HFFc6 (cell line): ENCODE measurements around the gene SPDYE4. TPM values are rescaled to one million over a fixed set of nuclear protein-coding genes. Genes with fewer than 3 reads are reported as not detected.

ENCODE experiments used
- DNase-seq: peaks from one replicate; pipeline ENCODE4 v3.0.0-alpha.2; 2018
- H3K27ac Mint-ChIP-seq: 2 replicates; pipeline ENCODE4 v1.8.0; 2020; ENCODE audit warnings: mild to moderate bottlenecking, mixed read lengths
- H3K27me3 Mint-ChIP-seq: 2 replicates; pipeline ENCODE4 v1.8.0; 2021; ENCODE audit warnings: mild to moderate bottlenecking, moderate library complexity, mixed read lengths; ENCODE audit not compliant: insufficient read depth
- H3K36me3 Mint-ChIP-seq: 2 replicates; pipeline ENCODE4 v1.8.0; 2021; ENCODE audit warnings: low read depth, mixed read lengths
- H3K4me1 Mint-ChIP-seq: 2 replicates; pipeline ENCODE4 v1.8.0; 2020; ENCODE audit warnings: low read depth, mixed read lengths
- H3K4me3 Mint-ChIP-seq: 2 replicates; pipeline ENCODE4 v1.8.0; 2020; ENCODE audit warnings: mild to moderate bottlenecking, moderate library complexity, mixed read lengths
- H3K9me3 Mint-ChIP-seq: 2 replicates; pipeline ENCODE4 v1.8.0; 2020; ENCODE audit warnings: mild to moderate bottlenecking, mixed read lengths
- CTCF ChIP-seq: fragments of 200-600 bp; sonication (generic); IDR thresholded peaks from 2 replicates; pipeline ENCODE4 v1.5.0; 2021; ENCODE audit warnings: antibody characterized with exemption, mild to moderate bottlenecking
- total RNA-seq, 6 experiments: library from RNA; stranded (reverse); fragmentation: NEBNext Ultra II Directional; extraction: Animal tissue kit (Norgen Biotek cat#: 25700); gene quantifications; 2 replicates in 1 of 6; 3 replicates in 5 of 6; pipeline ENCODE4 v1.2.3, GENCODE V29; 2021

Gene SPDYE4
- total RNA-seq, 6 experiments from 2014 or later = not detected

DNA sequence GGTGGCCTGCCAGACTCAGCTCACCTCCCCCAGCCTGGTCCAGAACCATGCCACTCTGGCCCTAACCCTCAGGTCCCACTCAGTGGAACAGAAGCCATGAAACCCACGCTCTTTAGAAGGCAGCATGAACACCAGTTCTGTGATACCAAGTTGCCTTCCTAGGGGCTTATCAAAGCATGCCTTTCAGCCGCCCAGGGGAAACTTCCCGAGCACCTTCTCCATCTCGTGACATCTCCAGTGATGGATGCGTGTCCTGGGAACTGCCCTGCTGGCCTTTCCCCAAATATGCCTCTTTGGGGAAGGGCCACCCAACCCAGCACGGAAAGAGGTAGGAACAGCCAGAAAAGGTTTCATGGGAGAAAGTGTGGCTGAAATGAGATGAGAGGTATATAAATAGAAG, 22.0 kb downstream of the SPDYE4 start:
- Mint-ChIP-seq H3K36me3 (no peaks in the 10 kb centered on the region), H3K9me3 (no peaks in the 10 kb centered on the region), H3K4me1 (no peaks in the 10 kb centered on the region), H3K27ac (no peak overlapping the region), H3K4me3 (no peak overlapping the region), H3K27me3 (peaks cover 20% of the 10 kb centered on the region)
- TF ChIP-seq CTCF = no peak
- DNase-seq = no peak

- H3K4me1 Mint-ChIP-seq = no peaks in the 10 kb centered on the region
- H3K27ac Mint-ChIP-seq = no peak overlapping the region
- DNase-seq = no peak
- no peak for TF ChIP-seq CTCF
- H3K4me3 Mint-ChIP-seq = no peak overlapping the region
- H3K27me3 Mint-ChIP-seq = peaks cover 26% of the 10 kb centered on the region
- no peaks in the 10 kb centered on the region for H3K9me3 Mint-ChIP-seq
- no peaks in the 10 kb centered on the region for H3K36me3 Mint-ChIP-seq
Measured at GRCh38 chr17:8735336-8735939, 22.9 kb downstream of the SPDYE4 start.

DNA sequence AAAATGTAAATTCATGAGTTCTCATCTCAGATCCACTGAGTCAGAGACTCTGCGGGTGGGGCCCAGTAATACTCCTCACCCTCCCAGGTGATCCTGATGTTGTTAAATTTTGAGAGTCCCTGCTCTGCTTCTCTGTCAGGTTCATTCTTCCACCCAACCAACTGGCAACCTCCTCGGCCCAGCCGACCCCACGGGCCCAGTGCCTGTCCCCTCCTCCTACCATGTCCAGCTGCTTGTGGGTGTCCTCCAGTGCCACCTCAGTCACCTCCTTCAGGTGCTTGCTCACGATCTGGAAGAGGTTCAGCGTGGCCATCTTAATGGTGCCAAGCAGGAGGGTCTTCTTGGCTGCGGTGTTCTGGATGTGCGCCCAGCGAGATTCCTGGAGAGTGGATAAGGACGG, 23.5 kb downstream of the SPDYE4 start:
- Mint-ChIP-seq H3K27ac (no peak overlapping the region), H3K36me3 (no peaks in the 10 kb centered on the region)

GRCh38 chr17:8732406-8733085, 25.8 kb downstream of the SPDYE4 start:
- H3K36me3 Mint-ChIP-seq = no peaks in the 10 kb centered on the region
- H3K4me3 Mint-ChIP-seq = no peak overlapping the region
- H3K9me3 Mint-ChIP-seq = no peaks in the 10 kb centered on the region
- no peak for DNase-seq
- H3K4me1 Mint-ChIP-seq = no peaks in the 10 kb centered on the region
- H3K27me3 Mint-ChIP-seq = peaks cover 27% of the 10 kb centered on the region
- TF ChIP-seq CTCF = no peak
- no peak overlapping the region for H3K27ac Mint-ChIP-seq

More for the DNA sequence above, 23.5 kb downstream of the SPDYE4 start:
- Mint-ChIP-seq H3K4me3 (no peak overlapping the region), H3K27me3 (peaks cover 26% of the 10 kb centered on the region), H3K9me3 (no peaks in the 10 kb centered on the region), H3K4me1 (no peaks in the 10 kb centered on the region)
- TF ChIP-seq CTCF = no peak
- DNase-seq = no peak

DNA sequence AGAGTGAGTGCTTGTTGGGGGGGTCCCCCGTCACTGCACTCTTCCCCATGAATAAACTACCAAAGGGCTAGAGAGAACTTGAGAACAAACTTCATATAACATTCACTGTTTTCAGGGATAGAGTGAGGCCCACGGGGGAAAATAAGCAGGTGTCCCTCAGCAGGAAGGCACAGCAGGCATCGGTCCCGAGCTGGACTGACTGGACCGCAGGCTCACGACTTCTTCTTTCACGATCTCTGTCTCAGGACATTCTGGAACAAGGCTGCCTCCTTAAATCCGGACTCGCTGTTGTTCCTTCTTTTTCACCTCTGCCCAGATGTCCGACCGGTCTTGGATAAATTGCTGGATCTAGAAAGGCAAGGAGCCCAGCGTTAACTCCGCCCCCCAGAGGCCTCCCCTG, 28.5 kb downstream of the SPDYE4 start:
- H3K36me3 Mint-ChIP-seq = no peaks in the 10 kb centered on the region
- no peak for TF ChIP-seq CTCF
- no peak overlapping the region for H3K27ac Mint-ChIP-seq
- H3K4me3 Mint-ChIP-seq = no peak overlapping the region
- H3K9me3 Mint-ChIP-seq = no peaks in the 10 kb centered on the region
- H3K4me1 Mint-ChIP-seq = no peaks in the 10 kb centered on the region
- DNase-seq = no peak
- peaks cover 25% of the 10 kb centered on the region for H3K27me3 Mint-ChIP-seq
